ENCODE data around the gene RBMS3.

Gene RBMS3

GRCh38 chr3:29484633-29485032 is 203.8 kb downstream of the RBMS3 start:
- Mint-ChIP-seq H3K9me3 (no peaks in the 10 kb centered on the region), H3K27ac (no peak overlapping the region), H3K4me1 (ENCODE audit: low read depth) (no peaks in the 10 kb centered on the region), H3K4me3 (no peak overlapping the region), H3K27me3 (ENCODE audit: low read depth) (no peaks in the 10 kb centered on the region), H3K36me3 (ENCODE audit: low read depth) (no peaks in the 10 kb centered on the region)

- Mint-ChIP-seq H3K4me3 (no peak overlapping the region), H3K9me3 (peaks cover 4% of the 10 kb centered on the region), H3K36me3 (ENCODE audit: low read depth) (no peaks in the 10 kb centered on the region), H3K27ac (no peak overlapping the region), H3K27me3 (ENCODE audit: low read depth) (no peaks in the 10 kb centered on the region), H3K4me1 (ENCODE audit: low read depth) (no peaks in the 10 kb centered on the region)
Measured at GRCh38 chr3:29486096-29486495, 205.2 kb downstream of the RBMS3 start.

DNA sequence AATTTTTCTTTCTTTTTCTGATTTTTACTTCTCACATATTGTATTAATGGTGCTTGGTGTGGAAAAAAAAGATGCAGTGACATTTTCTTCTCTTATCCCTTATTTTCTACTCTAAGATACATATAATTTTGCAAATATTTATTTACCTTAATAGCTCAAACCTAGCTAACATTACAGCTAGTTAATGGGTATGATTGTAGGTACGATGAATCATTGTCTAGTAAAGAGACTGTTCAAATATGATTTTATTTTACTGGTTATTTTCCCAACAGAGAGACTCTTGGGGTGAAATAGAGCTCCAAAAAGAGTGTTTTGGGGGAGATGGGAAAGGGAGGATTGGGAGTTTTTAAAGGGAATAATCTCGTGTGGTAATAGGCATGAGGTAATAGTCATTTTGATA is 206.0 kb downstream of the RBMS3 start:
- Mint-ChIP-seq H3K4me1 (ENCODE audit: low read depth) (no peaks in the 10 kb centered on the region), H3K9me3 (peaks cover 4% of the 10 kb centered on the region), H3K36me3 (ENCODE audit: low read depth) (no peaks in the 10 kb centered on the region), H3K27ac (no peak overlapping the region), H3K4me3 (no peak overlapping the region), H3K27me3 (ENCODE audit: low read depth) (no peaks in the 10 kb centered on the region)

GRCh38 chr3:29488922-29489321 is 208.1 kb downstream of the RBMS3 start:
- H3K9me3 Mint-ChIP-seq = peaks cover 4% of the 10 kb centered on the region
- H3K4me1 Mint-ChIP-seq (ENCODE audit: low read depth) = no peaks in the 10 kb centered on the region
- no peaks in the 10 kb centered on the region for H3K36me3 Mint-ChIP-seq (ENCODE audit: low read depth)
- H3K27ac Mint-ChIP-seq = no peak overlapping the region
- H3K27me3 Mint-ChIP-seq (ENCODE audit: low read depth) = no peaks in the 10 kb centered on the region
- H3K4me3 Mint-ChIP-seq = no peak overlapping the region

DNA sequence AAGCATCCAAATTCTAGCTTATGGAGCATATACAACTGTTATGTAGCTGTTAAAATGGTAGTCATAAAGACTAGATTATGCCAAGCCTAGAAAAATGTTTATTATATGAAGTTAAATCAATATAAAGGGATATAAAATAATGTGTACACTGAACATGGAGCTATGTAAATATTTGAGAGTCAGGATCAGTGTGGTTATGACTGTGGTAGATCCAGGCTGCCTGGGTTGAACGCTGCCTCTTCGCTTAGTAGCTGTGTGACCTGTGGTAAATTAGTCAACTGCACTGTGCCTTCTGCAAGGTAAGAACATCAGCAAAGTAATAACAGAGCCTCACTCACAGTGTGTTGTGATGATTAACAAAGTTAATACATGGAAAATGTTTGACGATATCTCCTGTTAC is 212.2 kb downstream of the RBMS3 start:
- H3K27me3 Mint-ChIP-seq (ENCODE audit: low read depth) = no peaks in the 10 kb centered on the region
- no peaks in the 10 kb centered on the region for H3K4me1 Mint-ChIP-seq (ENCODE audit: low read depth)
- no peak overlapping the region for H3K27ac Mint-ChIP-seq
- no peak overlapping the region for H3K4me3 Mint-ChIP-seq
- H3K36me3 Mint-ChIP-seq (ENCODE audit: low read depth) = no peaks in the 10 kb centered on the region
- H3K9me3 Mint-ChIP-seq = peaks cover 4% of the 10 kb centered on the region

DNA sequence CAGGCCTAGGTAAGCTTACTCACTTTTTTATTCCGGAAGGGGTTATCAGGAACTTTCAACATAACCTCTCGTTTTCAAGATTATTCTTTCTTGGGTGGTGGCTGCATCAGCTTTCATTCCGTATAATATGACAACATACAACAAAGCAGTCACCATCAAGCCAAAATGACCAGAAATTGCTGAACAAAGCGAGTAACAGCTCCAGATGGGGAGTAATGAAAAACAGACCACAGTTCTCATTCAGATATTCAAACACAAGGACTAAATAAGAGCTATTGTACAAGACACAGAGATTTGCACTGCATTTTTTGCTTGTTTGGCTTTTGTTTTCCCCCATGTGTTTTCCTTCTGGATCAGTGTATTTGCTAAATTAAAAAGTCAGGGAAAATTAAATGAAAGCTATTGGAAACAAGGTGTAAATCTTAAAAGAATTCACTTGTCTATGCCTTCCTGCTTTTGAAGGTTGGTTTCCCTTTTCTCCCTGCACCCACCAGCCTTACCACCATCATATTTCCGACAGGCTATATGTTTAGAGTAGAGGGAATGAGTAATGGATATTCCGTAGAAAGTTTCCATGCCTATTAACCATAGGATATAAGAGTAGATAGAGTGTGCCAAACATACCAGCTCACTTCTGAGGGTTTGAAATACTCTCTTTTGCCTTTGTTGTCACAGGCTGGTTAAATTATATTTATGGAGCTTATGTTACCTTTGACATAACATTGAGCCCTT is 213.6 kb downstream of the RBMS3 start:
- Mint-ChIP-seq H3K4me1 (ENCODE audit: low read depth) (no peaks in the 10 kb centered on the region), H3K9me3 (peaks cover 4% of the 10 kb centered on the region), H3K27ac (no peak overlapping the region), H3K27me3 (ENCODE audit: low read depth) (no peaks in the 10 kb centered on the region), H3K4me3 (no peak overlapping the region), H3K36me3 (ENCODE audit: low read depth) (no peaks in the 10 kb centered on the region)

DNA sequence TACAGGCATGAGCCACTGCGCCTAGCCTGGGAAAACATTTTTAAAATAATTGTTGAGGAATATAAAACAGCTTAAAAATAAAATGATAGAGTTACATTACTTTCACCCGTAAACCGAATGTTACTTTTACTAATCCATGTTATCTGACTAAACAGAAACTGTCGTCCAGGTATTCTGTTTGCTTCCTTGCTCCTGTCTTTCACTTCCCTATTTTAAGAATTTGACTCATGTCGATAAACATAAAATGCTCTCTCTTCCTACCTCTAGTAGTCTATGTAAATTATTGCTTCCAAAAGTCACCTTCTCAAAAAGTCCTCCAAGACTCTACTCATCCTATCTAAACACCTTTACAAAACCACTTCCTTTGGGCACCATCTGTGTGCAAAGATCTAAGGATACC is 216.4 kb downstream of the RBMS3 start:
- Mint-ChIP-seq H3K36me3 (ENCODE audit: low read depth) (no peaks in the 10 kb centered on the region), H3K4me1 (ENCODE audit: low read depth) (no peaks in the 10 kb centered on the region), H3K27me3 (ENCODE audit: low read depth) (no peaks in the 10 kb centered on the region), H3K4me3 (no peak overlapping the region), H3K9me3 (no peaks in the 10 kb centered on the region), H3K27ac (no peak overlapping the region)

- H3K27ac Mint-ChIP-seq = no peak overlapping the region
- no peak overlapping the region for H3K4me3 Mint-ChIP-seq
- H3K4me1 Mint-ChIP-seq (ENCODE audit: low read depth) = no peaks in the 10 kb centered on the region
- H3K9me3 Mint-ChIP-seq = no peaks in the 10 kb centered on the region
- H3K27me3 Mint-ChIP-seq (ENCODE audit: low read depth) = no peaks in the 10 kb centered on the region
- H3K36me3 Mint-ChIP-seq (ENCODE audit: low read depth) = no peaks in the 10 kb centered on the region
Measured at GRCh38 chr3:29502771-29503170, 221.9 kb downstream of the RBMS3 start.

- Mint-ChIP-seq H3K36me3 (ENCODE audit: low read depth) (no peaks in the 10 kb centered on the region), H3K9me3 (no peaks in the 10 kb centered on the region), H3K27ac (no peak overlapping the region), H3K27me3 (ENCODE audit: low read depth) (no peaks in the 10 kb centered on the region), H3K4me3 (no peak overlapping the region), H3K4me1 (ENCODE audit: low read depth) (no peaks in the 10 kb centered on the region)
Measured at GRCh38 chr3:29503314-29503713, 222.4 kb downstream of the RBMS3 start.

DNA sequence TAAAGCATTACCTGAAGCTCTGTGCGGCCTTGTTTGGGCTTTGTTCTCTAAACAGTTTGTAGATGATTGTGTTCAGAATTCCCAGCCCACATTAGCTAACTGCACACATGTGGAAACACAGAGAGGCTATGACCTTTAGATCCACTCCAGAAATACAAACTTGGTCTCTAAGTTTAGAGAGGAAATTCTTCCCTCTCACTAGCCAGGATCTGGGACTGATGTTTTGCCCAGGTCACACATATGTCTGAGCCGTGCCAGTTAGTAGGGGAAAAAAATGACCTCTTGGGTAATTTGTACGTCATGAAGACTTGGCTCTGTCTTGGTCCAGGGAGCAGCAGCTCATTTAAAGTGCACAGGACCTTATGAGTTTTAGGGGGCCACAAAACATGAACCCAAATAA is 223.1 kb downstream of the RBMS3 start:
- H3K36me3 Mint-ChIP-seq (ENCODE audit: low read depth) = no peaks in the 10 kb centered on the region
- no peak overlapping the region for H3K4me3 Mint-ChIP-seq

GRCh38 chr3:29506502-29506901 is 225.6 kb downstream of the RBMS3 start:
- no peaks in the 10 kb centered on the region for H3K36me3 Mint-ChIP-seq (ENCODE audit: low read depth)
- no peaks in the 10 kb centered on the region for H3K9me3 Mint-ChIP-seq
- H3K27me3 Mint-ChIP-seq (ENCODE audit: low read depth) = no peaks in the 10 kb centered on the region
- no peak overlapping the region for H3K4me3 Mint-ChIP-seq
- H3K27ac Mint-ChIP-seq = no peak overlapping the region
- no peaks in the 10 kb centered on the region for H3K4me1 Mint-ChIP-seq (ENCODE audit: low read depth)

More for the DNA sequence above, 223.1 kb downstream of the RBMS3 start:
- Mint-ChIP-seq H3K4me1 (ENCODE audit: low read depth) (no peaks in the 10 kb centered on the region), H3K27me3 (ENCODE audit: low read depth) (no peaks in the 10 kb centered on the region), H3K9me3 (no peaks in the 10 kb centered on the region), H3K27ac (no peak overlapping the region)

GRCh38 chr3:29511701-29512100 is 230.8 kb downstream of the RBMS3 start:
- Mint-ChIP-seq H3K36me3 (ENCODE audit: low read depth) (no peaks in the 10 kb centered on the region), H3K4me3 (no peak overlapping the region), H3K9me3 (no peaks in the 10 kb centered on the region), H3K27ac (no peak overlapping the region), H3K4me1 (ENCODE audit: low read depth) (peaks cover 11% of the 10 kb centered on the region), H3K27me3 (ENCODE audit: low read depth) (peaks cover 4% of the 10 kb centered on the region)

DNA sequence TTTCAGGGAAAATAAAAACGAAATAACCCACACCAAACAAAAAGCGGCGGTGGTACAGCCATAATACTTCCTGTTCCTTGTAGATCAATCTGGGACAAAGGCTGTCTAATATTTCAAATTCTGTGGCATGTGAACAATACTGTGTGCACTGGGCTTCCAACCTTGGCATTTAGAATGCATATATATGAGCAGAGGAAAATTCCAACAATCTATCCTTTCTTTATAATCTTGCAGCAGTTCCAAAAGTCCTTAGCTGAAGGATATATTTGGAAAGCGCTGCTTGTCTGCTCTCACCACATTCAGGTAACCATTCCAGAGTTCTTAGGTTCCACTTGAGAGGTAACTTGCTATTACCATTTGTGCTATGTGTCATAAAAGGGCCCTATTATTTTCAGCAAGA is 231.8 kb downstream of the RBMS3 start:
- Mint-ChIP-seq H3K36me3 (ENCODE audit: low read depth) (no peaks in the 10 kb centered on the region), H3K27ac (no peak overlapping the region), H3K9me3 (no peaks in the 10 kb centered on the region), H3K27me3 (ENCODE audit: low read depth) (peaks cover 4% of the 10 kb centered on the region), H3K4me1 (ENCODE audit: low read depth) (peaks cover 11% of the 10 kb centered on the region), H3K4me3 (no peak overlapping the region)

- H3K27me3 Mint-ChIP-seq (ENCODE audit: low read depth) = peaks cover 4% of the 10 kb centered on the region
- no peaks in the 10 kb centered on the region for H3K9me3 Mint-ChIP-seq
- no peaks in the 10 kb centered on the region for H3K36me3 Mint-ChIP-seq (ENCODE audit: low read depth)
- no peak overlapping the region for H3K4me3 Mint-ChIP-seq
- no peak overlapping the region for H3K27ac Mint-ChIP-seq
- H3K4me1 Mint-ChIP-seq (ENCODE audit: low read depth) = peaks cover 11% of the 10 kb centered on the region
Measured at GRCh38 chr3:29513236-29513635, 232.4 kb downstream of the RBMS3 start.

GRCh38 chr3:29514170-29514569 is 233.3 kb downstream of the RBMS3 start:
- Mint-ChIP-seq H3K4me3 (no peak overlapping the region), H3K4me1 (ENCODE audit: low read depth) (peaks cover 11% of the 10 kb centered on the region), H3K27ac (no peak overlapping the region), H3K27me3 (ENCODE audit: low read depth) (peaks cover 4% of the 10 kb centered on the region), H3K9me3 (no peaks in the 10 kb centered on the region), H3K36me3 (ENCODE audit: low read depth) (no peaks in the 10 kb centered on the region)

DNA sequence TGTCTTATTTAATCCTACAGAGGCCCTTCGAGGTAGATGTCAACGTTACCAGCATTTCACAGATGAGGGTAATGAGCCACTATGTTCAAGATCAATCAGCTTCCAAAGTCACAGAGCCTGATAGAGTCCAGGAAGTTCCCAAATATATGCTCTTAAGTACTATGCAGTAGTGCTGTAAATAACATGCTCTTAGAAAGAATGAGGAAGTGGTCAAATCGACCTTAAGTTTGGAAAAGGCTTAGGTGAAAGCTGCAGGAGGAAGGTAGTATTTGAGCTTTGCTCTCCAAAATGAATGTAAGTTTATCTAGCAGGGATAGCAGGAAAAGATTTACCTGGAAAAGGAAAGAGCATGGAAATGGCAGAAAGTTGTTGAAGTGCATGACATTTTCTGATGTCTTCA is 234.0 kb downstream of the RBMS3 start:
- Mint-ChIP-seq H3K36me3 (ENCODE audit: low read depth) (no peaks in the 10 kb centered on the region), H3K4me1 (ENCODE audit: low read depth) (peaks cover 11% of the 10 kb centered on the region), H3K27ac (no peak overlapping the region), H3K9me3 (no peaks in the 10 kb centered on the region), H3K27me3 (ENCODE audit: low read depth) (peaks cover 4% of the 10 kb centered on the region), H3K4me3 (no peak overlapping the region)

All from T-helper 1 cell treated with Interleukin-12 subunit alpha and Interleukin-12 subunit beta and Interleukin-4 antibody, amounts not matched to agents 30 μg/mL and 1 μg/mL, for 36 hours (primary cell).